ENCODE results near the gene CYB561D2. TPM values are rescaled to one million over a fixed set of nuclear protein-coding genes. Genes with fewer than 3 reads are reported as not detected.
"Not testable (repeated sequence)": the region's sequence is repeated elsewhere in the genome, so short reads cannot be mapped to it uniquely, and the experiment has no call there.

The CYB561D2 gene, protein sequence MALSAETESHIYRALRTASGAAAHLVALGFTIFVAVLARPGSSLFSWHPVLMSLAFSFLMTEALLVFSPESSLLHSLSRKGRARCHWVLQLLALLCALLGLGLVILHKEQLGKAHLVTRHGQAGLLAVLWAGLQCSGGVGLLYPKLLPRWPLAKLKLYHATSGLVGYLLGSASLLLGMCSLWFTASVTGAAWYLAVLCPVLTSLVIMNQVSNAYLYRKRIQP
- total RNA-seq (10 to 100 TPM in 2 of 4 donors, 1 to 10 TPM in 2; 8.5 to 11.1 (median 10.4) TPM), polyA plus RNA-seq (10.8 TPM)
- long read RNA-seq, donor 1, transcript CYB561D2-205 (4 exons, 1,319 nt), result minor isoform, 6 of 23 reads
- long read RNA-seq, donor 1, transcript CYB561D2-201 (4 exons, 1,225 nt), result major isoform, 11 of 23 reads
- long read RNA-seq, donor 1, partial matches to known transcripts, result 1 of 23 reads
- long read RNA-seq, donor 1, other reads (novel, unspliced or antisense), result 2 of 23 reads
- long read RNA-seq, donor 2, transcript CYB561D2-202 (3 exons, 1,533 nt), result major isoform, 5 of 13 reads
- long read RNA-seq, donor 2, partial matches to known transcripts, result 1 of 13 reads
- long read RNA-seq, donor 2, other reads (novel, unspliced or antisense), result 1 of 13 reads
- long read RNA-seq, donor 3, transcript CYB561D2-201 (4 exons, 1,225 nt), result minor isoform, 12 of 38 reads
- long read RNA-seq, donor 3, transcript CYB561D2-205 (4 exons, 1,319 nt), result major isoform, 15 of 38 reads
- long read RNA-seq, donor 3, transcript CYB561D2-202 (3 exons, 1,533 nt), result minor isoform, 8 of 38 reads
- long read RNA-seq, donor 3, partial matches to known transcripts, result 0 of 38 reads
- long read RNA-seq, donor 3, other reads (novel, unspliced or antisense), result 3 of 38 reads
- long read RNA-seq, donor 4, transcript CYB561D2-205 (4 exons, 1,319 nt), result major isoform, 7 of 11 reads
- long read RNA-seq, donor 4, partial matches to known transcripts, result 1 of 11 reads
- long read RNA-seq, donor 4, other reads (novel, unspliced or antisense), result 0 of 11 reads

DNA sequence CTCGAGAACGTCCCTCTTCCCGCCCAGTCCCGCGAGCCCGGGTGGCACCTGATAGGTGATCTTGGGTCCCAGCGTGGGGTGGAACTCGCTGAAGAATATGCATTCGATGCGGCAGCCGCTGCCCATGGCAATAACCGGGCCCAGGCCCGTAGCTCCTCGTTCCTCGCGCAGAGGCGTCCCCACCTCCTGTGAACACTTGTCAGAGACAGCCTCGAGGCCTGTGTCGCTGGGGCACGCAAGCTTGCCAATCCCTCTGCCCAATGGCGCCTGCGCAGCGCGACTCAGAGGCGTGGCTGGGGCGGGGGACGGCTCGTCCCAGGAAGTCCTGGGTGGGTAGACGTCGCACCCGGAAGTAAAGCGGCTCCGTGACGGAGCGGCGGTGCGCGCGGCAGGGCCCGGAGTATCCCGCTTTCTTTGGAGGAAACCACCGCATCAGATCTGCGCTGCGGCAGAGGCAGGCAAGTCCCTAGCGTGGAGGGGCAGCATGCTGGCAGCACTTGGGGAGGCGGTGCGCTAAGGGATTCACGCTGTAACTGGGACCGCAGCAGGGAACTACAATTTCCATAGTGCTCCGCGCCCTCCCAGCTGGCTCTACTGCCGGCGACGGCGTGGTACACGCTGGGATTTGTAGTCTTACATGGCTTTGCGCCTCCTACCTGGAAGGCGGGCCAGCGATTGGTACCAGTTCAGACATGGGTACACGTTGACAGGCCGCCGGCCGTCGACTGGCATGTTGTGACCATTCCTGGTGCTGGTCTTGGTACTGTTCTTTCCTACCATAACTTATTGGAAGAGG, at the start of gene CYB561D2, which contains the start of gene NPRL2:
Gene CYB561D2 (plus strand): TSS at position 336 of the 796 bp plus-strand sequence. CDS start 572 bp downstream, outside the sequence.
Gene NPRL2 (minus strand): TSS at position 249 of the 796 bp plus-strand sequence. CDS start 123 bp downstream, at position 126.
- ATAC-seq (peak; percentile 94), DNase-seq (peak; percentile 98 to 99 (median 99))
- Histone ChIP-seq H3K9me3 (ENCODE audit: control insufficient read depth, low read length) (no peaks in the 10 kb centered on the region), H3K4me1 (ENCODE audit: control insufficient read depth, insufficient read depth, low read length) (peaks cover 12% of the 10 kb centered on the region), H3K27ac (ENCODE audit: low read length) (peak within 1 kb of the TSS; percentile 94), H3K27me3 (ENCODE audit: control insufficient read depth, insufficient read depth) (no peaks in the 10 kb centered on the region), H3K4me3 (ENCODE audit: low read length) (peak within 1 kb of the TSS; percentile 65)
- under 1% methylated on average over 64 of the region's 64 CpGs for WGBS
- intact Hi-C loops (cut with DNase I), result loop anchor here in 1 of 4 donors (5.0 kb wide), 1 partner anchor 192 kb away; no protein-coding TSS in a partner anchor

DNA sequence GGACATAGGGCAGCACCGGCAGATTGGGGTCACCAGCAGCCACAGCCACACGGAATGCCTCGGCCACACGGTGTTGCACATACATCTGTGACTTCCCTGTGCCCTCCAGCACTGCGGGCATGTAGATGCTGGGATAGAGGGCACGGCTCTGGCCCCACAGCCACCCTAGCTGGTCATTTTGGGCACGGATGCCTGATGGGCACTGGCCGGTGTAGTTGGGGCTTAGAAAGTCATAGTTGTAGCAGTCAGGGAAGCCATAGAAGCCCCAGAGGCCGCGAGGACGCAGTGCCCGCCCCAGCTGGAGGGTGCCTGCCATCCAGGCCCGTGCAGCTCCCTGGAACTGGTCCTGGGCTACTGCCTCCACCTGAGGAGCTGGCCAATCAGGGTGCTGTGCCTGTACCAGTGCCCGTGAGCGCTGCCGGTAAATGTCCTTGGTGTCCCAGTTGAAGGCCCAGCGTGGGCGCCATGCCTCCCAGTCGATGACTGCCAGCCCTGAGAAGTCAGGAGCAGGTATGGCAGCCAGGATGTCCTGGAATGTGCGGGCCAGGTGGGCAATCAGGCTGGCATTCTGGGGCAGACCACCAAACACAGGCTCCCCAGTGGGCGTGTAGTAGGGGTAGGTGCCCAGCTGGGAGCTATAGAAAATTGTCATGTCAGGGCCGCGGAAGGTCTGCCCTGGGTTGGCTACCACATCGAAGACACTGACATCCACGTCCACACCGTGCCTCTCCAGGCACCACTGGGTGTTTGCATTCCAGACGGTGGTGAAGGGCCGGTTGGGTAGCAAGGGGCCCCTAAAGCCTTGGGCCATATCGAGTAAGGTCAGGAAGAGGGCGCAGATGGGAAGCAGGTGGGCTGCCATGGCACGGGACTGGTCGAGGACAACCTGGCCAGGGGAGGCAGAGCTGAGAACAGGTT, 48.3 kb upstream of the CYB561D2 start:
- H3K4me1 ChIP-seq (ENCODE audit: control insufficient read depth, insufficient read depth, low read length), result peaks cover 10% of the 10 kb centered on the region
- no peaks in the 10 kb centered on the region for H3K9me3 ChIP-seq (ENCODE audit: control insufficient read depth, low read length)
- H3K27me3 ChIP-seq (ENCODE audit: control insufficient read depth, insufficient read depth), result no peaks in the 10 kb centered on the region
- ATAC-seq (no peak), DNase-seq (peak in 2 of 3 donors; percentile 66 to 67)
- 76% methylated on average over 32 of the region's 32 CpGs for WGBS
- H3K4me3 ChIP-seq (ENCODE audit: low read length), result peak overlapping the region; percentile 24
- intact Hi-C loops (cut with DNase I), result no loop called here
- H3K27ac ChIP-seq (ENCODE audit: low read length), result peak overlapping the region; percentile 80

DNA sequence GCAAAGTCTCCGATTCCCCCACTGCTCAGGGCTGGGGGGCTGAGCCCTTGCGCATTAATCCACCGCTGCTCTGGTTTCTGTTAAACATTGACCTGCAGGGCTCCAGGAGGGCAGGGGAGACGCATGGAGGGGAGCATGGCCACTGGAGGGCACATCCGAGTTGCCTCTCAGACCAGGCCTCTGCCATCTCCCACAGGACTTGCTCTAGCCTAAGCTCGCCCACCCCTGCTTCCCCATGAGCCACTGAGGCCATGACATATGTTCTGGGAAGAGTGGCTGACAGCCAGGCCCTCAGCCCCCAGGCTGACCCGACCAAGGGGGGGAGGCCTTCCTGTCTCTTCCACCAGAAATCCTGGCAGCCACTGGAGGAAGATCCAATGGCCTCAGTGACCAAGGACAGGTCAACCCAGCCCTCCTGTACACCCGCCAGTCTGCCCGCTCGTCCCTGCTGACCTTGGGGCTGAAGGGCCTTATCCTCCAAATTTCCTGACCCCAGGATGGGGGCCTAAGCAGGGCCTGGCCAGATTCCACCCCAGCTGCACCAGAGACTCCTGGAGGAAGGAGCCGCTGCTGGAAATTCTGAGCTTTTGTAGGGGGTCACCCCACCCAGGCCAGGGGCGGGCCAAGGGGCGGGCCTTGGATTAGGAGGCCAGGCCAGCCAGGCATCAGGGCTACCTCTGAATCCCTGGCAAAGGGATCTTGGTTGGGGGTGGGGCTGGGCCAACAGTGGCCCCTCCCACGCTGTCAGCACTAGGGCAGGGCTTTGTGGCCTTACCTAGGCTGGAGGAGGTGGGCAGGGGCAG, 47.4 kb upstream of the CYB561D2 start, which contains the start of gene HYAL1:
Gene HYAL1 (minus strand): TSS at position 562 of the 803 bp plus-strand sequence. CDS start 618 bp downstream, outside the sequence.
- Histone ChIP-seq H3K4me1 (ENCODE audit: control insufficient read depth, insufficient read depth, low read length) (peaks cover 9% of the 10 kb centered on the region), H3K4me3 (ENCODE audit: low read length) (peak within 1 kb of the TSS; percentile 24), H3K27ac (ENCODE audit: low read length) (peak within 1 kb of the TSS; percentile 80), H3K27me3 (ENCODE audit: control insufficient read depth, insufficient read depth) (no peaks in the 10 kb centered on the region), H3K9me3 (ENCODE audit: control insufficient read depth, low read length) (no peaks in the 10 kb centered on the region)
- WGBS, result 49% methylated on average over 14 of the region's 14 CpGs
- intact Hi-C loops (cut with DNase I), result no loop called here
- ATAC-seq, result peak; percentile 40 to 59
- peak; percentile 88 to 93 (median 92) for DNase-seq

DNA sequence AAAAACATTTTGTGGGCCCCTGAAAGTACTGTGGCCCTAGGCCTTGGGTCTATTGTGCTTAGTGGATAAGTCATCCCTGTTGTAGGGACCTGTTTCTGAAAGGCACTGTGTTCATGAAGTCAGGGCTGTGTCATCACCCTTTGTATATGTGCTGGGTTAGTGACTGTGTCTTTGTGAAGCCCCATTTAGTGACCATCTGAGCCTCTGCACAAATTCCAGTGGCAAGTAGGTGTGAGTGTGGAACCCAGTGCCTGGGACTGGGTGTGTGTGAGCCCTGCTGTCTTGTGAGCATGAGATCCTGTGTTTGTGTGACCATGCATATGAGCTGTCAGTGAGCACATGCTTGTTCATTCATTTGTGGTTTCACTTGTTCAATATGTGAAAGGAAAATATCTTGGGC, 46.1 kb upstream of the CYB561D2 start:
- Histone ChIP-seq H3K4me3 (ENCODE audit: low read length) (no peak overlapping the region), H3K9me3 (ENCODE audit: control insufficient read depth, low read length) (no peaks in the 10 kb centered on the region), H3K27me3 (ENCODE audit: control insufficient read depth, insufficient read depth) (no peaks in the 10 kb centered on the region), H3K4me1 (ENCODE audit: control insufficient read depth, insufficient read depth, low read length) (peaks cover 5% of the 10 kb centered on the region), H3K27ac (ENCODE audit: low read length) (no peak overlapping the region)
- no peak for ATAC-seq
- no peak for DNase-seq
- intact Hi-C loops (cut with DNase I), result no loop called here

DNA sequence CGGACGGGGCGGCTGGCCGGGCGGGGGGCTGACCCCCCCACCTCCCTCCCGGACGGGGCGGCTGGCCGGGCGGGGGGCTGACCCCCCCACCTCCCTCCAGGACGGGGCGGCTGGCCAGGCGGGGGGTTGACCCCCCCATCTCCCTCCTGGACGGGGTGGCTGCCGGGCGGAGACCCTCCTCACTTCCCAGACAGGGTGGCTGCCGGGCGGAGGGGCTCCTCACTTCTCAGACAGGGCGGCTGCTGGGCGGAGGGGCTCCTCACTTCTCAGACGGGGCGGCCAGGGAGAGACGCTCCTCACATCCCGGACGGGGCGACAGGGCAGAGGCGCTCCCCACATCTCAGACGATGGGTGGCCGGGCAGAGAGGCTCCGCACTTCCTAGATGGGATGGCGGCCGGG, 38.6 kb upstream of the CYB561D2 start:
- WGBS, result 93% methylated on average over 32 of the region's 32 CpGs
- H3K27ac ChIP-seq (ENCODE audit: low read length); H3K27me3 ChIP-seq (ENCODE audit: control insufficient read depth, insufficient read depth); H3K4me3 ChIP-seq (ENCODE audit: low read length); H3K4me1 ChIP-seq (ENCODE audit: control insufficient read depth, insufficient read depth, low read length); intact Hi-C loops (cut with DNase I); ATAC-seq; DNase-seq; H3K9me3 ChIP-seq (ENCODE audit: control insufficient read depth, low read length): not testable (repeated sequence)

DNA sequence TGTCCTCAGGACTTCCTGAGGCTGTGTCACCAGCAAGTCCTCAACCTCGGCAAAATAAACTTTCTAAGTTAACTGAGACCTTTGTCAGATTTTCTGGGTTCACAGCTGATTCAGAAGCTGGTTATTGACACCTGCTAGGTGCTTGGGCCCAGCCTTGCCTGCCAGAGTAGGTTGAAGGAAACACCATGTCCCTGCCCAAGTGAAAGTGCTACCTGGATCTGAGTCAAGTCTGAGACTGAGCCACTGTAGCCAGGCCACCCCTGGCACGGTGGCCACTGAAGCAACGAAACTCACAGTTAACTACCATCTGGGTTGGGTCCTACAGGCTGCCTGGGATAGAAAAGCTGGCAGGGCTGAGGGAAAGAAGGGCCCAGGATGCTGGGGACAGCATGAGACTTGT, 36.3 kb upstream of the CYB561D2 start:
- peak in 1 of 3 donors; percentile 28 for DNase-seq
- ATAC-seq, result peak in 1 of 2 donors; percentile 7
- intact Hi-C loops (cut with DNase I), result no loop called here
- no peak overlapping the region for H3K4me3 ChIP-seq (ENCODE audit: low read length)
- no peaks in the 10 kb centered on the region for H3K27me3 ChIP-seq (ENCODE audit: control insufficient read depth, insufficient read depth)
- H3K9me3 ChIP-seq (ENCODE audit: control insufficient read depth, low read length), result no peaks in the 10 kb centered on the region
- H3K4me1 ChIP-seq (ENCODE audit: control insufficient read depth, insufficient read depth, low read length), result no peaks in the 10 kb centered on the region
- WGBS, result 81% methylated on average over 3 of the region's 3 CpGs
- H3K27ac ChIP-seq (ENCODE audit: low read length), result no peak overlapping the region

DNA sequence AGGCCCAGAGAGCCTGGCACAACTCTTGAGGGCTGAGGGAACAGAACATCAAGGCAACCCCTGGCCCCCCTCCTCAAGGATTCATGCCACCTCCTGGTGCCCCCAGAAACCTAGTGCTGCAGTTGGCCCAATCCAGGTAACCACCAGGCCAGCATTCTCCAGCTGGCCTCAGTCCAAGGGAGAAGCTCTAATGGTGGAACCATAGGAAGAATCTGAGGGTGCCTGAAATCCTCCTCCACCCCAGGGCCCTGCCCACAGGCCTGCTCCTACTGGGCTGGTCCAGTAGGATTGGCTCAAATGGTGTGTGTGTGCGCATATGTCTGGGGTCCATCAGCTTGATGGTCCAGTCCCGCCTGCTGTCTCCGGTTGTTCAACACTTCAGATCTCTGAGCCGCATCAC, 35.8 kb upstream of the CYB561D2 start:
- DNase-seq (peak in 1 of 3 donors; percentile 33), ATAC-seq (peak in 1 of 2 donors; percentile 38)
- no peaks in the 10 kb centered on the region for H3K9me3 ChIP-seq (ENCODE audit: control insufficient read depth, low read length)
- intact Hi-C loops (cut with DNase I), result no loop called here
- H3K4me3 ChIP-seq (ENCODE audit: low read length), result no peak overlapping the region
- no peaks in the 10 kb centered on the region for H3K4me1 ChIP-seq (ENCODE audit: control insufficient read depth, insufficient read depth, low read length)
- WGBS, result 98% methylated on average over 4 of the region's 4 CpGs
- H3K27ac ChIP-seq (ENCODE audit: low read length), result no peak overlapping the region
- H3K27me3 ChIP-seq (ENCODE audit: control insufficient read depth, insufficient read depth), result no peaks in the 10 kb centered on the region

DNA sequence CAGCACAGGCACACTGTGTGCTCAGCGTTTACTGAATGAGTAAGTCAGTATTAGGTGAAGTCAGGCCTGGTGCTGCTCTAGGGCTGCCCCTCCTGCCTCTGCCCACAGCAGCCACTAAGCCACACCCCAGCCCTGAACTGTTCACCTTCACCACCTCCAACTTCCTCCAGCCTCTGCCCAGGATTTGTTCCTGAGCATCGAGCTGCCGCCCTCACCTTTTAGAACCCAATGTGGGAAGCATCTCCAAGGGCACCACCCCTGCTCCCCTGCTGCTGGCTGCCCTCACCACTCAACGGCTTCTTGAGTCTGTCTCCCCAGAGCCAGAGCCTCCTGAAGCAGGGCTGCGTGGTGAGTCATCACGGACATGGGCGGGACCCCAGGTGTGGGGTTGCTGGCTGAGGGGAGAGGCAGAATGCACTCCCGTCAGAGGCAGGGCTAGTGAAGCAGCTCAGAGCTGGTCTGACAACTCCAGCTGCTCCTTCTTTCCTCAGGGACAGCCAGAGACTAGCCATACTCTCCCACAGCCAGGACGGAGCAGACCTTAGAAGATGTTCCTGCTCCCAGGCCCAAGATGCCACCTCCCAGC, 33.9 kb upstream of the CYB561D2 start:
- peaks cover 4% of the 10 kb centered on the region for H3K4me1 ChIP-seq (ENCODE audit: control insufficient read depth, insufficient read depth, low read length)
- H3K9me3 ChIP-seq (ENCODE audit: control insufficient read depth, low read length), result no peaks in the 10 kb centered on the region
- peak in 1 of 2 donors; percentile 3 for ATAC-seq
- no peaks in the 10 kb centered on the region for H3K27me3 ChIP-seq (ENCODE audit: control insufficient read depth, insufficient read depth)
- no peak overlapping the region for H3K4me3 ChIP-seq (ENCODE audit: low read length)
- no peak overlapping the region for H3K27ac ChIP-seq (ENCODE audit: low read length)
- 67% methylated on average over 9 of the region's 9 CpGs for WGBS
- DNase-seq, result peak in 1 of 3 donors; percentile 62
- intact Hi-C loops (cut with DNase I), result no loop called here

DNA sequence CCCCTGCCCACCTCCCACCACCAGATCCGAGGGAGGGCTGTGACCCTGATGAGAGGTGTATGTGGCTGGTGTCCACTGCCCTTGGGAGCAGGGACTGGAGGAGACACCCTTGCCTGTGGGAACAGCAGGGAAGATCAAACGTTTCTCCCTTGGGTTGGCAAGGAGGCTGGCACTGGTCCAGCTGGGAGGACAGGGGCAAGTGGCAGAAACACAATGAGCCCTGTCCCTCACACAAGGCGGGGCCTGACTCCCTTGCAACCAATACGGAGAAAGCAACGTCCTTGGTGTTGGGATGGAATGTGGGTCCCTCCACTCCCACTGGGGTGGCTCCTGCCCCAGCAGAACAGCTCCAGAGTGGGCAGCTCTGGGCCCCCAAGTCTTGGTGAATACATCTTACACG, 33.4 kb upstream of the CYB561D2 start:
- 49% methylated on average over 6 of the region's 6 CpGs for WGBS
- no peaks in the 10 kb centered on the region for H3K9me3 ChIP-seq (ENCODE audit: control insufficient read depth, low read length)
- DNase-seq, result peak in 2 of 3 donors; percentile 70 to 75
- peak overlapping the region; percentile 9 for H3K27ac ChIP-seq (ENCODE audit: low read length)
- H3K4me3 ChIP-seq (ENCODE audit: low read length), result no peak overlapping the region
- no peak for ATAC-seq
- H3K4me1 ChIP-seq (ENCODE audit: control insufficient read depth, insufficient read depth, low read length), result peaks cover 4% of the 10 kb centered on the region
- H3K27me3 ChIP-seq (ENCODE audit: control insufficient read depth, insufficient read depth), result no peaks in the 10 kb centered on the region
- intact Hi-C loops (cut with DNase I), result no loop called here
